Measurements from ENCODE around the gene TRIM50. TPM values are rescaled to one million over a fixed set of nuclear protein-coding genes. Genes with fewer than 3 reads are reported as not detected.
"Not testable (repeated sequence)": the region's sequence is repeated elsewhere in the genome, so short reads cannot be mapped to it uniquely, and the experiment has no call there.

TRIM50 gene
- total RNA-seq, 1 donor: not detected

- no peak for DNase-seq (ENCODE audit: low read depth in 2 of 3, low spot score in 2 of 3)
Measured at GRCh38 chr7:73316521-73316920, 11.4 kb downstream of the TRIM50 start.

- DNase-seq (ENCODE audit: low read depth in 2 of 3, low spot score in 2 of 3): no peak
Measured at GRCh38 chr7:73314271-73314670, 13.6 kb downstream of the TRIM50 start.

GRCh38 chr7:73313521-73313906 lies 14.4 kb downstream of the TRIM50 start:
- no peak for DNase-seq (ENCODE audit: low read depth in 2 of 3, low spot score in 2 of 3)

GRCh38 chr7:73312831-73313520 lies 14.9 kb downstream of the TRIM50 start:
- DNase-seq (ENCODE audit: low read depth in 2 of 3, low spot score in 2 of 3): no peak

- DNase-seq (ENCODE audit: low read depth in 2 of 3, low spot score in 2 of 3): not testable (repeated sequence)
Measured at GRCh38 chr7:73311421-73311820, 16.5 kb downstream of the TRIM50 start.

GRCh38 chr7:73308665-73309214 lies 19.1 kb downstream of the TRIM50 start, which contains the start of gene NSUN5:
Gene NSUN5, minus strand, starts transcription at chr7:73308826. Its CDS starts 36 bp downstream, at chr7:73308790.
- peak; percentile 75 to 89 (median 87) for DNase-seq (ENCODE audit: low read depth in 2 of 3, low spot score in 2 of 3)

- no peak for DNase-seq (ENCODE audit: low read depth in 2 of 3, low spot score in 2 of 3)
Measured at GRCh38 chr7:73308074-73308664, 19.7 kb downstream of the TRIM50 start.

GRCh38 chr7:73307436-73307835 lies 20.4 kb downstream of the TRIM50 start:
- no peak for DNase-seq (ENCODE audit: low read depth in 2 of 3, low spot score in 2 of 3)

- DNase-seq (ENCODE audit: low read depth in 2 of 3, low spot score in 2 of 3): not testable (repeated sequence)
Measured at GRCh38 chr7:73304612-73305387, 23.1 kb downstream of the TRIM50 start.

- no peak for DNase-seq (ENCODE audit: low read depth in 2 of 3, low spot score in 2 of 3)
Measured at GRCh38 chr7:73304071-73304470, 23.8 kb downstream of the TRIM50 start.

GRCh38 chr7:73303546-73303945 lies 24.3 kb downstream of the TRIM50 start:
- no peak for DNase-seq (ENCODE audit: low read depth in 2 of 3, low spot score in 2 of 3)

- not testable (repeated sequence) for DNase-seq (ENCODE audit: low read depth in 2 of 3, low spot score in 2 of 3)
Measured at GRCh38 chr7:73302846-73303245, 25.0 kb downstream of the TRIM50 start.

GRCh38 chr7:73301108-73301507 lies 26.8 kb downstream of the TRIM50 start:
- not testable (repeated sequence) for DNase-seq (ENCODE audit: low read depth in 2 of 3, low spot score in 2 of 3)

GRCh38 chr7:73299812-73300211 lies 28.1 kb downstream of the TRIM50 start:
- not testable (repeated sequence) for DNase-seq (ENCODE audit: low read depth in 2 of 3, low spot score in 2 of 3)

- not testable (repeated sequence) for DNase-seq (ENCODE audit: low read depth in 2 of 3, low spot score in 2 of 3)
Measured at GRCh38 chr7:73297706-73298105, 30.2 kb downstream of the TRIM50 start.

- not testable (repeated sequence) for DNase-seq (ENCODE audit: low read depth in 2 of 3, low spot score in 2 of 3)
Measured at GRCh38 chr7:73297235-73297634, 30.6 kb downstream of the TRIM50 start.

GRCh38 chr7:73277210-73277609 lies 50.7 kb downstream of the TRIM50 start:
- not testable (repeated sequence) for DNase-seq (ENCODE audit: low read depth in 2 of 3, low spot score in 2 of 3)

GRCh38 chr7:73267813-73268212 lies 60.1 kb downstream of the TRIM50 start:
- not testable (repeated sequence) for DNase-seq (ENCODE audit: low read depth in 2 of 3, low spot score in 2 of 3)

GRCh38 chr7:73266719-73267368 lies 61.0 kb downstream of the TRIM50 start:
- DNase-seq (ENCODE audit: low read depth in 2 of 3, low spot score in 2 of 3): not testable (repeated sequence)
